GM21786 (cell line): ENCODE data around the gene PRR5.

ENCODE experiments used
- ATAC-seq: cut with Tn5 transposase; IDR thresholded peaks from one replicate; pipeline ENCODE4 v1.9.1; 2021; ENCODE audit not compliant: unreplicated experiment

The PRR5 gene

DNA sequence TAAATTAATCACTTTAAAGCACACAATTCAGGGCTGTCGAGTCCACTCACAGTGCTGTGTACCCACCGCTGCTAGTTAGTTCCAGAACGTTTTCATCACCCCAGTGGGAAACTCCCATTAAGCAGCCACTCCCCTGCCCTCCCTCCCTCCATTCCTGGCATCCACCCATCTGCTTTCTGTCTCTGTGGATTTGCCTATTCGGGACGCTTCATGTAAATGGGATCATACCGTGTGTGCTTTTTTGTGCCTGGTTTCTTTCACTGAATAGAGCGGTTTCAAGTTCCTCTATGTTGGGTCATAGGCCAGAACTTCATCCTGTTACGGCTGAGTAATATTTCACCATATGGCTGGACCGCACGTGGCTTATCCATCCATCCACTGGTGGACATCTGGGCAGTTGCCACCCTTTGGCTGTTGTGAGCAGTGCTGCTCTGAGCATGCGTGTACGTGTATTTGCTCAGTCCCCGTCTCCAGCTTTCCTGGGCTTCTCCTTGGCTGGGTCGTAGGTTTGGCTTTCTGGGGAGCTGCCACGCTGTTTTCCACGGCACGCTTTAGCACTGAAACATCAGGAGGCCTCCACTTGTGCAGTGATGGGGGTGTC, 80.5 kb downstream of the PRR5 start:
- ATAC-seq = no peak

DNA sequence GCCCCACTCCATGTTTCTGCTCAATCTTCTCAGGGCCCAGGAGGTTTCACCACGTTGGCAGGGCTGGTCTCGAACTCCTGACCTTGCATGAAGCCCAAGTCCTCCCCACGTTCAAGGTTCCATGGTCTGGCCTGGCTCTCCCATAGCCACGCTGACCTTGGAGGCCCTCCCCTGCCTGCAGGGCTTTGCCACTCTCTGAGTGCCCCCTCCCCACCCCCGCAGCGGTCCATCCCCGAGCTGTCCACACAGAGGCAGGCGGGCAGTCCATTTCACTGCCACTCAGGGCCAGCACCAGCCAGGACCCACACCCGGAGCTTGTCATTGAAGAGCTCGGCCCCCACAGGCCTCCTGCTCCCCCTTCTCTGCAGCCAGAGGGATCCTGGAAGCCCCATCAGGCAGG, 81.1 kb downstream of the PRR5 start:
- no peak for ATAC-seq

DNA sequence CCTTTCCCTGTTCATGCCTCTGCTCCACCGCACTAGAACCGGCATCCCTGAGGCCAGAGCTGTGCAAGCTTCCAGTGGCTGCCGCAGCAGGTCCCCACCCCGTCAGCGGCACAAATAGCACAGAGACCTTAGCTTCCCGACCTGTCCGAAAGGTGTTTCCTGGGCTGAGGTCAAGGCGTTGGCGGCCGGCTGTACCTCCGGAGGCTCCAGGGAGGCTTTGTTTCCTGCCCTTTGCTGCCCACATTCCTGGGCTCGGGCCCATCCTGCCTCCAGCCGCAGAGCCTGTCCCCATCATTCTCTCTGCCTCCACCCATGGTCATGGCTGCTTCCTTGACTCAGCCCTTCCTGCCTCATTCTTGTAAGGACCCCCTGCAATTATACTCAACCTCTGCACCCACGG, 81.6 kb downstream of the PRR5 start:
- ATAC-seq = no peak

DNA sequence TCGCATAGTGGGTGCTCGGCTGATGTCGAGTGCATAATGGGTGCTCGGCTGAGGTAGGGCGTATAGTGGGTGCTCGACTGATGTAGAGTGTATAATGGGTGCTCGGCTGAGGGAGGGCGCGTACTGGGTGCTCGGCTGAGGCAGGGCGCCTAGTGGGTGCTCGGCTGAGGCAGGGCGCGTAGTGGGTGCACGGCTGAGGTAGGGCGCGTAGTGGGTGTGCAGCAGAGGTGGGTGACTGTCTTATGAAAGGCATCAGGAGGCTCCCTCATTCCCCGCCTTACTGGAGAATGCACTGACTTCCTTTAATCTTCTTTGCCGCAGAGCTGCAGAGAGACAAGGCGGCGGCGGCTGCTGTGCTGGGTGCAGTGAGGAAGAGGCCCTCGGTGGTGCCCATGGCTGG, 84.1 kb downstream of the PRR5 start:
- no peak for ATAC-seq

- ATAC-seq = no peak
Observed at GRCh38 chr22:44786610-44787009, 84.6 kb downstream of the PRR5 start.
